GM18505 (cell line): ENCODE measurements around the gene PIP4K2A.

Experiments used
- ATAC-seq: cut with Tn5 transposase; IDR thresholded peaks from one replicate; pipeline ENCODE4 v1.9.1; 2021; ENCODE audit not compliant: unreplicated experiment
- POLR2A ChIP-seq: IDR thresholded peaks from 4 replicates; pipeline ENCODE4 v1.6.1; 2011; ENCODE audit warnings: borderline replicate concordance; ENCODE audit not compliant: insufficient read depth, insufficient read length; ENCODE audit errors: extremely low read depth

Gene PIP4K2A

DNA sequence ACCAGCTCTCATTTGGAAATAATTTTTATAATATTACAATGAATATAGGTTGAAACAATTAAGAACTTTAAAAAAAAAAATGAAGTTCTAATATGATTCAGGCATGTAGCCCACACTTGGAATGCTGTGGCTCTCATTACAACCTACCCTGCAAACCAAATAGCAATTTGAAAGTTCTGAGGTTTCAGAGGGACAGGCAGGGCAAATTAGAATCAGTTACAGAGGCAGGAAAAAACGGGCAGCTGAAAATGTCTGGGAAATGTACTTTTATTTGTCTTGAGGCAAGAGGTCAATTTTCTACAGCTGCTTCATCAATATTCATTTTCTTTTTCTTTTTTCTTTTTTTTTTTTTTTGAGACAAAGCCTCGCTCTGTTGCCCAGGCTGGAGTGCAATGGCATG, 95.3 kb downstream of the PIP4K2A start:
- TF ChIP-seq POLR2A, result no peak
- no peak for ATAC-seq

DNA sequence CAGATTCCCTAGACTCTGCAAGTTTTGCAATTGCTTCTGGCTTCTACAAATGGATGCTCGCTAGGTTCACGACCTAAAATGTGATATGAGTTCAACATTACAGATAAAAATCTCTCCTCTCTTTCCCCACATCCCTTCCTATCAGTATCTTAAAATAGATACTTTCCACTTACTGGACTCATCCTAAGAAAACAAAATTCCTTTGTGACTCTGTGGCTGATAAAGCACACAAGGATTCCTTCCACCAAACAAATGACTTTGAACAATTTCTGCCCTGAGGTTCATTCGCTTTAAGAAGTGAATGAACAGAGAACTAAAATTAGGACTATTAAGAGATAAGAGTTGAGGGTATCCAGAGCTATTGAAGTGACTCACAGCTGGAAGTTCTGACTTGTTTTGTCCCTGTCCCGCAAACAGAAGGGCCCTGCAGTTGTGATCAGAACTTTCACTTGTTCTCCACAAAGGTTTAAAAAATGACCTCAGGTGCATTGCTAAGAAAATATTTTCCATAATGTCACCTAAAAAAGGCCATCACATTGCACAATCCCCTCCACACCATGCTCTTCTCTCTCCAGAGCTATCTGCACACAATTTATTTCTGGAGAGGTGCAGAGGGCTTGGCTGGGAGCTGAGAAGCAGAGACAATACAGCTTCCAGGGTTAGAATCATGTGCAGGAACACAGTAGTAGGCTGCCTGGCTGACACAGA, 96.1 kb downstream of the PIP4K2A start:
- TF ChIP-seq POLR2A, result no peak
- ATAC-seq, result no peak

- TF ChIP-seq POLR2A, result no peak
- no peak for ATAC-seq
Observed at GRCh38 chr10:22617516-22617915, 96.9 kb downstream of the PIP4K2A start.

DNA sequence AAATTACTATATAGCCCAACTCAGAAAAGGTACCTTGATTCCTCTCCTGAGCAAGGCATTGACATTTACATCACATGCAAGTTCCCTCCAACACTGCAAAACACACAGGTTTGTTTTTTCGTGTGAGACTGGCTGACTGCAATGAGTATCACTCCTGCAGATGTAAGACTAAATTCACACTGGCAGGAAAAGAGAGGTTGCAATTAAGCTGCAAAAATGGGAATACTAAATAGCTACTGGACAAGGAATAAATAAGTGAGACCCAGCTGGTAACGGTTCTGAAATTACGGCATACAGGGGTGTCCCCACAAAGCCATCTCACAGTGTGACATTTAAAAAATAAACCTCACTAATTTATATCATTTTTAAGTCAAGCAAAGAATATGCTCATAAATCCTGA, 97.3 kb downstream of the PIP4K2A start:
- no peak for TF ChIP-seq POLR2A
- no peak for ATAC-seq

- ATAC-seq, result peak; percentile 68
- TF ChIP-seq POLR2A, result peak; percentile 47
Observed at GRCh38 chr10:22615819-22616499, 98.4 kb downstream of the PIP4K2A start.

DNA sequence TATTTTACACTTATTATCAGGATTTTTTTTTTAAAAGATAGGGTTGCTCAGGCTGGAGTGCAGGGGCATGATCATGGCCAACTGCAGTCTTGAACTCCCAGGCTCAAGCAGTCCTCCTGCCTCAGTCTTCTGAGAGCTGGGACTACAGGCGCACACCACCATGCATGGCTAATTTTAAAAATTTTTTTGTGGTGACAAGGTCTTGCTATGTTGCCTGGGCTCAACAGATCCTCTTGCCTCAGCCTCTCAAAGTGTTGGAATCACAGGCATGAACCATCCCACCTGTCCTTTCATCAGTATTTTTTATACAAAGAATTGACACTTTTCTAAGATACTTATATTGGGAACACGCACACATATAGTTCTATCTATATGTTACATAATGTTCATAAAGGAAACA, 99.3 kb downstream of the PIP4K2A start:
- no peak for TF ChIP-seq POLR2A
- ATAC-seq, result no peak

- no peak for ATAC-seq
- no peak for TF ChIP-seq POLR2A
Observed at GRCh38 chr10:22613011-22613410, 101.4 kb downstream of the PIP4K2A start.

- no peak for ATAC-seq
- TF ChIP-seq POLR2A, result no peak
Observed at GRCh38 chr10:22612318-22612717, 102.1 kb downstream of the PIP4K2A start.

DNA sequence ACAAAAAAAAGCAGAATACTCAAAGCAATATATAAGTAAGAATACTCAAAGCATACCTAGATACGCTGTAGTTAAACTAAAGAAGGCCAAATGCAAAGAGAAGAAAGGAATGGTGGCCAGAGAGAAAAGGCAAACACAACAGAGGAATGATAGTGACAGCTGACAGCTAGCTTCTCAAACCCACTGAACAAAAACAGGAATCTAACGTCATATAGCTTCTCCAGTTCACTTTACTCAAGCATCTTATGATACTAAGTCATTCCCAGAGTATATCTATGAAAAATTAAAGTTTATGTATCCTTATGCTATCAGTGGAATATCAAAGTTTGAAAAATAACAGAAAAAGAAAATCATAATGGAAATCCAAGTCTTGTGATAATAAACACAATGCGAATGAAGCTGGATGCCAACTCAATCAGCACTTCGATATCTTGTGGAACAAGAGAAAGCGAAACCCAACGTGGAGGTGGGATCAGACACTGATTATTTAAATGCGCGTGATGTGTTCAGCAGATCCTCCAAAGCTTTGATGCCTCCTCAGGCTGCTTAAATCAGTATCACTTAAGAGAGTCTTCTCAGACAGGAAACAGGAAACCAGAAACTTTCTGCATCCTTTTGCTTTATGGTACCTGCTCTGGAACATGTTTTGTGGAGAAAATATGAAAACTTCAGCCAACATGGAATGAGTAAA, 102.8 kb downstream of the PIP4K2A start:
- ATAC-seq, result no peak
- TF ChIP-seq POLR2A, result no peak

- TF ChIP-seq POLR2A, result no peak
- ATAC-seq, result no peak
Observed at GRCh38 chr10:22610610-22611009, 103.8 kb downstream of the PIP4K2A start.

GRCh38 chr10:22609719-22610465, 104.5 kb downstream of the PIP4K2A start:
- ATAC-seq, result no peak
- no peak for TF ChIP-seq POLR2A

- TF ChIP-seq POLR2A, result no peak
- no peak for ATAC-seq
Observed at GRCh38 chr10:22609251-22609650, 105.1 kb downstream of the PIP4K2A start.

GRCh38 chr10:22607261-22607660, 107.1 kb downstream of the PIP4K2A start:
- no peak for ATAC-seq
- no peak for TF ChIP-seq POLR2A
